SK-N-SH (cell line): ENCODE results near the gene IQCE. TPM values are rescaled to one million over a fixed set of nuclear protein-coding genes. Genes with fewer than 3 reads are reported as not detected.

Experiments
- CTCF ChIA-PET: fragments of 300-600, 350-600 bp; formaldehyde crosslinking; extraction: SDS; loops from one replicate; lab custom pipeline; 2021; lab: Yijun Ruan, JAX
- POLR2A ChIA-PET: fragments of 350-600 bp; sonication (Branson Sonifier 250); formaldehyde crosslinking; extraction: SDS; loops from one replicate; lab custom pipeline; 2020; ENCODE audit warnings: antibody characterized with exemption, inconsistent platforms; lab: Yijun Ruan, JAX
- DNase-seq: peaks from one replicate; pipeline ENCODE4 v3.0.0; 2012
- H2AFZ ChIP-seq: fragments of 200-600 bp; sonication (generic); 2 replicates; pipeline ENCODE4 v1.8.1; 2016; ENCODE audit warnings: antibody characterized with exemption, mild to moderate bottlenecking, low read depth
- H3F3A ChIP-seq: fragments of 200-600 bp; sonication (generic); replicated peaks from 2 replicates; pipeline ENCODE3; 2016; ENCODE audit warnings: antibody characterized with exemption, mild to moderate bottlenecking; ENCODE audit not compliant: insufficient read depth
- H3K27ac ChIP-seq, 2 experiments: fragments of 200-500 bp in 1 of 2; fragments of 200-600 bp in 1 of 2; sonication (Bioruptor generic) in 1 of 2; sonication (generic), shearing (Covaris generic) in 1 of 2; 2 replicates each; pipeline versions ENCODE4 v1.5.1 to v1.6.1; 2014 to 2016; ENCODE audit warnings: low read depth in 2 of 2, inconsistent platforms in 1 of 2, low read length in 1 of 2, mild to moderate bottlenecking in 1 of 2, mixed read lengths in 1 of 2
- H3K27me3 ChIP-seq: fragments of 200-600 bp; sonication (generic), shearing (Covaris generic); 2 replicates; pipeline ENCODE4 v1.6.1; 2016; ENCODE audit warnings: mixed run types; ENCODE audit not compliant: insufficient read depth
- H3K36me3 ChIP-seq, 2 experiments: fragments of 200-500 bp in 1 of 2; fragments of 200-600 bp in 1 of 2; sonication (Bioruptor generic) in 1 of 2; sonication (generic) in 1 of 2; replicated peaks in 1 of 2; 2 replicates each; pipeline versions ENCODE3 to v1.5.1; 2014 to 2016; ENCODE audit warnings: low read length in 1 of 2, mild to moderate bottlenecking in 1 of 2; ENCODE audit not compliant: insufficient read depth in 2 of 2, control insufficient read depth in 1 of 2
- H3K4me1 ChIP-seq, 2 experiments: fragments of 200-500 bp in 1 of 2; fragments of 200-600 bp in 1 of 2; sonication (Bioruptor generic) in 1 of 2; sonication (generic), shearing (Covaris generic) in 1 of 2; 2 replicates each; pipeline versions ENCODE4 v1.5.1 to v1.6.1; 2014 to 2016; ENCODE audit warnings: low read depth in 1 of 2, low read length in 1 of 2, mixed run types in 1 of 2; ENCODE audit not compliant: insufficient read depth in 2 of 2, control insufficient read depth in 1 of 2
- H3K4me2 ChIP-seq: fragments of 200-600 bp; sonication (generic), shearing (Covaris generic); 2 replicates; pipeline ENCODE4 v1.6.1; 2017; ENCODE audit warnings: mixed run types
- H3K4me3 ChIP-seq, 2 experiments: fragments of 200-500 bp in 1 of 2; fragments of 200-600 bp in 1 of 2; sonication (Bioruptor generic) in 1 of 2; sonication (generic), shearing (Covaris generic) in 1 of 2; 2 replicates each; pipeline versions ENCODE4 v1.5.1 to v1.8.1; 2014 to 2016; ENCODE audit warnings: low read depth in 2 of 2, inconsistent platforms in 1 of 2, low read length in 1 of 2, mild to moderate bottlenecking in 1 of 2, mixed read lengths in 1 of 2, moderate library complexity in 1 of 2
- H3K79me2 ChIP-seq: fragments of 200-600 bp; sonication (generic); 2 replicates; pipeline ENCODE4 v1.8.1; 2017; ENCODE audit warnings: mild to moderate bottlenecking; ENCODE audit not compliant: insufficient read depth
- H3K9ac ChIP-seq: fragments of 200-600 bp; sonication (generic); 2 replicates; pipeline ENCODE4 v1.6.1; 2017; ENCODE audit warnings: mixed run types
- H3K9me2 ChIP-seq: fragments of 200-600 bp; sonication (generic); 2 replicates; pipeline ENCODE4 v1.6.1; 2017; ENCODE audit warnings: mixed run types
- H3K9me3 ChIP-seq: fragments of 200-600 bp; sonication (generic); 2 replicates; pipeline ENCODE4 v1.6.1; 2017; ENCODE audit warnings: mixed run types, mild to moderate bottlenecking, moderate library complexity
- H4K20me1 ChIP-seq: fragments of 200-600 bp; sonication (generic); 2 replicates; pipeline ENCODE4 v1.6.1; 2017; ENCODE audit warnings: mild to moderate bottlenecking, mixed run types; ENCODE audit not compliant: insufficient read depth
- CHD2 ChIP-seq: fragments of 150-350 bp; IDR thresholded peaks from 2 replicates; pipeline ENCODE4 v1.6.1; 2018; ENCODE audit warnings: low read length; ENCODE audit not compliant: partially characterized antibody
- CTCF ChIP-seq: fragments of 200-600 bp; sonication (generic); IDR thresholded peaks from 2 replicates; pipeline ENCODE4 v1.6.1; 2017; ENCODE audit warnings: antibody characterized with exemption, mild to moderate bottlenecking, moderate library complexity
- FOSL2 ChIP-seq: IDR thresholded peaks from 2 replicates; pipeline ENCODE4 v1.4.0; 2012; ENCODE audit warnings: low read depth, mild to moderate bottlenecking, moderate library complexity, borderline replicate concordance
- GATA2 ChIP-seq: sonication (generic); formaldehyde crosslinking; IDR thresholded peaks from 2 replicates; pipeline ENCODE4 v1.5.0; 2020; ENCODE audit warnings: mild to moderate bottlenecking, missing genetic modification reagents
- IRF3 ChIP-seq: fragments of 150-350 bp; IDR thresholded peaks from 2 replicates; pipeline ENCODE4 v1.6.1; 2016; ENCODE audit warnings: mild to moderate bottlenecking, low read depth, low read length
- JUND ChIP-seq: IDR thresholded peaks from 2 replicates; pipeline ENCODE4 v1.4.0; 2012
- MEF2A ChIP-seq: IDR thresholded peaks from 2 replicates; pipeline ENCODE4 v1.4.0; 2012; ENCODE audit warnings: low read depth, borderline replicate concordance
- NFIC ChIP-seq: IDR thresholded peaks from 2 replicates; pipeline ENCODE4 v1.4.0; 2012; ENCODE audit warnings: borderline replicate concordance
- RAD21 ChIP-seq: IDR thresholded peaks from 2 replicates; pipeline ENCODE4 v1.6.1; 2012; ENCODE audit warnings: mild to moderate bottlenecking, low read length
- RCOR1 ChIP-seq: fragments of 150-350 bp; IDR thresholded peaks from 2 replicates; pipeline ENCODE4 v1.6.1; 2017; ENCODE audit warnings: antibody characterized with exemption, low read length
- SIN3A ChIP-seq: IDR thresholded peaks from 2 replicates; pipeline ENCODE4 v1.6.1; 2012; ENCODE audit warnings: low read depth, mild to moderate bottlenecking, low read length, moderate library complexity, borderline replicate concordance
- TCF12 ChIP-seq: IDR thresholded peaks from 2 replicates; pipeline ENCODE4 v1.4.0; 2012
- USF2 ChIP-seq: fragments of 150-350 bp; IDR thresholded peaks from 2 replicates; pipeline ENCODE4 v1.6.1; 2017; ENCODE audit warnings: antibody characterized with exemption, low read length, low read depth, borderline replicate concordance
- WGBS: methylation state at CpG from one replicate; pipeline ENCODE4 v1.1.6; 2017; ENCODE audit warnings: low lambda C conversion rate; 5-methylcytosine and 5-hydroxymethylcytosine counted together
- polyA plus RNA-seq, 3 experiments: library from polyadenylated mRNA; depleted of rRNA; stranded (reverse); fragments of >200 nt; gene quantifications; 2 replicates each; pipeline ENCODE4 v1.2.3, GENCODE V29; 2012
- TF ChIP-seq, protein P1 (sequence below): IDR thresholded peaks from 2 replicates; pipeline ENCODE4 v1.6.1; 2012; ENCODE audit warnings: mild to moderate bottlenecking, low read depth, low read length, moderate library complexity
- TF ChIP-seq, protein P2 (sequence below): IDR thresholded peaks from 2 replicates; pipeline ENCODE4 v1.4.0; 2012; ENCODE audit warnings: low read depth, borderline replicate concordance

Gene IQCE
- polyA plus RNA-seq, 1 of the 3 experiments (the other 2 are of a cell fraction) = 14.4 TPM

GRCh38 chr7:2597273-2597640, 38.5 kb downstream of the IQCE start:
- POLR2A ChIA-PET = no interaction called here
- WGBS = 95% methylated on average over 12 of the region's 13 CpGs

More at GRCh38 chr7:2597273-2597640, 38.5 kb downstream of the IQCE start:
- no peak overlapping the region for H3K4me3 ChIP-seq
- CTCF ChIA-PET = interaction anchor here (1.0 to 2.4 kb wide), 5 partner anchors 8 to 146 kb away, joined by 3 to 7 read pairs (median 6); no protein-coding TSS in a partner anchor
- no peaks in the 10 kb centered on the region for H3K9me3 ChIP-seq
- no peaks in the 10 kb centered on the region for H3F3A ChIP-seq
- no peaks in the 10 kb centered on the region for H3K79me2 ChIP-seq
- DNase-seq = no peak
- H3K36me3 ChIP-seq = peaks cover 22 to 77% of the 10 kb centered on the region in 2 experiments
- no peaks in the 10 kb centered on the region for H3K9me2 ChIP-seq
- no peaks in the 10 kb centered on the region for H4K20me1 ChIP-seq
- H3K27me3 ChIP-seq = no peaks in the 10 kb centered on the region
- H3K27ac ChIP-seq = no peak overlapping the region
- no peaks in the 10 kb centered on the region; a peak in 1 of 4 replicates for H3K4me1 ChIP-seq
- TF ChIP-seq NFIC (no peak), GATA2 (CRISPR knock-in tag) (no peak), CHD2 (no peak), RCOR1 (no peak), SIN3A (no peak), IRF3 (no peak), RAD21 (no peak; the same call in 1 of the 2 replicates), CTCF (no peak), FOSL2 (no peak), USF2 (no peak), JUND (no peak), TCF12 (no peak), MEF2A (no peak)
- TF ChIP-seq, protein P1, sequence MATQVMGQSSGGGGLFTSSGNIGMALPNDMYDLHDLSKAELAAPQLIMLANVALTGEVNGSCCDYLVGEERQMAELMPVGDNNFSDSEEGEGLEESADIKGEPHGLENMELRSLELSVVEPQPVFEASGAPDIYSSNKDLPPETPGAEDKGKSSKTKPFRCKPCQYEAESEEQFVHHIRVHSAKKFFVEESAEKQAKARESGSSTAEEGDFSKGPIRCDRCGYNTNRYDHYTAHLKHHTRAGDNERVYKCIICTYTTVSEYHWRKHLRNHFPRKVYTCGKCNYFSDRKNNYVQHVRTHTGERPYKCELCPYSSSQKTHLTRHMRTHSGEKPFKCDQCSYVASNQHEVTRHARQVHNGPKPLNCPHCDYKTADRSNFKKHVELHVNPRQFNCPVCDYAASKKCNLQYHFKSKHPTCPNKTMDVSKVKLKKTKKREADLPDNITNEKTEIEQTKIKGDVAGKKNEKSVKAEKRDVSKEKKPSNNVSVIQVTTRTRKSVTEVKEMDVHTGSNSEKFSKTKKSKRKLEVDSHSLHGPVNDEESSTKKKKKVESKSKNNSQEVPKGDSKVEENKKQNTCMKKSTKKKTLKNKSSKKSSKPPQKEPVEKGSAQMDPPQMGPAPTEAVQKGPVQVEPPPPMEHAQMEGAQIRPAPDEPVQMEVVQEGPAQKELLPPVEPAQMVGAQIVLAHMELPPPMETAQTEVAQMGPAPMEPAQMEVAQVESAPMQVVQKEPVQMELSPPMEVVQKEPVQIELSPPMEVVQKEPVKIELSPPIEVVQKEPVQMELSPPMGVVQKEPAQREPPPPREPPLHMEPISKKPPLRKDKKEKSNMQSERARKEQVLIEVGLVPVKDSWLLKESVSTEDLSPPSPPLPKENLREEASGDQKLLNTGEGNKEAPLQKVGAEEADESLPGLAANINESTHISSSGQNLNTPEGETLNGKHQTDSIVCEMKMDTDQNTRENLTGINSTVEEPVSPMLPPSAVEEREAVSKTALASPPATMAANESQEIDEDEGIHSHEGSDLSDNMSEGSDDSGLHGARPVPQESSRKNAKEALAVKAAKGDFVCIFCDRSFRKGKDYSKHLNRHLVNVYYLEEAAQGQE = no peak
- TF ChIP-seq, protein P2, sequence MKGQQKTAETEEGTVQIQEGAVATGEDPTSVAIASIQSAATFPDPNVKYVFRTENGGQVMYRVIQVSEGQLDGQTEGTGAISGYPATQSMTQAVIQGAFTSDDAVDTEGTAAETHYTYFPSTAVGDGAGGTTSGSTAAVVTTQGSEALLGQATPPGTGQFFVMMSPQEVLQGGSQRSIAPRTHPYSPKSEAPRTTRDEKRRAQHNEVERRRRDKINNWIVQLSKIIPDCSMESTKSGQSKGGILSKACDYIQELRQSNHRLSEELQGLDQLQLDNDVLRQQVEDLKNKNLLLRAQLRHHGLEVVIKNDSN = no peak
- H2AFZ ChIP-seq = no peak overlapping the region
- no peak overlapping the region for H3K4me2 ChIP-seq
- H3K9ac ChIP-seq = no peak overlapping the region
